Fibroblast of pulmonary artery (primary cell): ENCODE data around the gene TTC27.
A peak's percentile ranks its signal among the peaks of the same experiment; 100 is the strongest.
"Not testable (repeated sequence)": the region's sequence is repeated elsewhere in the genome, so short reads cannot be mapped to it uniquely, and the experiment has no call there.

Experiments used
- DNase-seq: peaks from one replicate; pipeline ENCODE4 v3.0.0-alpha.2; 2010; ENCODE audit warnings: low read depth
- H3K4me3 ChIP-seq: replicated peaks from 2 replicates; pipeline ENCODE4 v1.5.1; 2011; ENCODE audit warnings: low read depth, mild to moderate bottlenecking, control low read depth, low read length, moderate library complexity
- CTCF ChIP-seq: IDR thresholded peaks from 2 replicates; pipeline ENCODE4 v1.5.1; 2011; ENCODE audit warnings: mild to moderate bottlenecking, control low read depth, low read length, inconsistent platforms; ENCODE audit errors: missing control alignments

The TTC27 gene

GRCh38 chr2:32632089-32632488 lies 4.2 kb downstream of the TTC27 start:
- no peak for TF ChIP-seq CTCF
- DNase-seq, result peak; percentile 40
- no peak overlapping the region for H3K4me3 ChIP-seq

DNA sequence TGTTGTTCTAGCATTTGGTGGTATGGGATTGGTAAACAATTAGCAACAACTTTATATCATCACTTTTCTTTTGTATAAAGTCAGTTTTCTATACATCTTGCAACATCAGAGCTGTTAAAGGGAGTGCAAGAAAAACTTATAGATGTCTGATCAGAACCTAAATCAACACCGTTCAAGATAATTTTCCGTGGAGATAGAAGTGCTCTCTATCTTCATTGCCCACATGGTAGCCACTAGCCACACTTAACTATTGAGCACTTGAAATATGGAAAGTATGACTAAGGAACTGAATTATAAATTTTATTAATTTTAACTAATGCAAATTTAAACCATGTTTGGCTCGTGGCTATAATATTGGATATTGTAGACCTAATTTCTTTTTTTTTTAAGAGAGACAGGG lies 5.2 kb downstream of the TTC27 start:
- no peak overlapping the region for H3K4me3 ChIP-seq
- TF ChIP-seq CTCF, result no peak

GRCh38 chr2:32638548-32638947 lies 10.7 kb downstream of the TTC27 start:
- DNase-seq, H3K4me3 ChIP-seq: not testable (repeated sequence)

More for the DNA sequence above, 5.2 kb downstream of the TTC27 start:
- no peak for DNase-seq

GRCh38 chr2:32641180-32641579 lies 13.3 kb downstream of the TTC27 start:
- TF ChIP-seq CTCF, result no peak
- H3K4me3 ChIP-seq, result no peak overlapping the region

DNA sequence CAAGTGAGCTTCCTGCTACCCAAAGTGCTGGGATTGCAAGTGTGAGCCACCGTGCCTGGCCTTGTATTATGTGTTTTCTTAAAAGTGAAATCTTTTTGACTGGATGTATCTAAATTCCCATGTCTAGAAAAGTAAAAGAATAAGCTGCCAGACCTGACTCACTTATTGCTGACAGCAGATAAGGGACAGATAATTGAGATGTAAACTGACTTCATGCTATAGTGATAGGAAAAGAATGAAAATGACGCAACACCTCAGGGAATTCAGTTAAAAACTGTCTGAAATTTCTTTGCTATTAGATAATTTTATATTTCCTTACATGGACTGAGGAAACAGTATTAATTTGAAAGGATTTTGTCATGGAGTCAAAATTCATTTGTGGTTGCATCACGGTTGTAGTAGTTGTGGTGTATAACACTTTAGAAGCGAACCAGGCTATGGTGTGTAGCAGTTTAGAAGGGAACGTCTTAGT lies 19.4 kb downstream of the TTC27 start:
- TF ChIP-seq CTCF, result no peak

More at GRCh38 chr2:32641180-32641579, 13.3 kb downstream of the TTC27 start:
- DNase-seq, result no peak

DNA sequence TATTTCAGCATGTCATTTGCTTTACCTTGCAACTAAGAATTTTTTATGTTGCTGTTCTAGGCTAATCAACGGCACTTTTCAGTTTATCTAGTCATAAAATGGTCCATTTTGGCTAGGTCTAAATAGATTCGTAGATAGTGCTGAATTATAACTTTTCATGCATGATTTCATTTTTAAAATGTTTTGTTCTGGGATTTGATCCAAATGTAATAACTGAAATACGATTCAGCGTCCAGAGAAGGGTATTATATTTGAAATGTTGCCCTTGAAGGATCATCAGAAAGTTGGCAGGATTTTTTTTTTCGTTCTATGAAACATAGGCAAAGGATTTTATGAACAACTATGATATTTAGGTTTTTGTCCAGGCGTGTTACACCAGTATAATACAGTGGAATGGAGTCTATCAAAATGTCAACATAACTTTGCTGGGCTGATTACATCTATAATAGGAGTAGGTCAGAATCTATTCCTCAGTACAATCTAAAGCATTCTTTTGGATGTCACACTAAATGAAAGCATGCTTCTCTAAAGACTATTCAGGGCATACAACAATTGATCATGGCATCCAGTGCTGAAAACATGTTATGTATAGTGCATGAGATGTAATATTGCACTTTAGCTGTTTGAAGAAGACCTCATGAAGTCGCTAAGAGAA lies 24.8 kb downstream of the TTC27 start:
- H3K4me3 ChIP-seq, result no peak overlapping the region
- peak; percentile 7 for DNase-seq
- no peak for TF ChIP-seq CTCF

More for the DNA sequence above, 19.4 kb downstream of the TTC27 start:
- DNase-seq, result peak; percentile 95
- no peak overlapping the region for H3K4me3 ChIP-seq

GRCh38 chr2:32656069-32656468 lies 28.2 kb downstream of the TTC27 start:
- TF ChIP-seq CTCF, result no peak
- no peak overlapping the region for H3K4me3 ChIP-seq
- no peak for DNase-seq
